Liver (tissue), 9 donors: ENCODE results near the gene PLXNA2. TPM values are rescaled to one million over a fixed set of nuclear protein-coding genes. Genes with fewer than 3 reads are reported as not detected.

Experiments used
- DNase-seq: peaks from one replicate; pipeline ENCODE4 v3.0.0-alpha.2; 2017; ENCODE audit warnings: low spot score
- H3K27ac ChIP-seq, 2 donors: one replicate each; pipeline ENCODE4 v1.7.0; 2013; ENCODE audit warnings: inconsistent platforms in 2 of 2, low read length in 2 of 2, control low read depth in 1 of 2, low read depth in 1 of 2, mild to moderate bottlenecking in 1 of 2
- H3K27me3 ChIP-seq, 4 donors: one replicate each; pipeline versions ENCODE4 v1.6.1 to v1.7.0; 2013; ENCODE audit warnings: low read length in 3 of 4, inconsistent platforms in 1 of 4, mild to moderate bottlenecking in 1 of 4, moderate library complexity in 1 of 4; ENCODE audit not compliant: control insufficient read depth in 4 of 4, insufficient read depth in 4 of 4
- H3K36me3 ChIP-seq, 4 donors: one replicate each; pipeline versions ENCODE4 v1.6.1 to v1.7.0; 2013; ENCODE audit warnings: low read length in 3 of 4, mild to moderate bottlenecking in 3 of 4, low read depth in 1 of 4, moderate library complexity in 1 of 4; ENCODE audit not compliant: control insufficient read depth in 4 of 4, insufficient read depth in 3 of 4
- H3K4me1 ChIP-seq, 4 donors: one replicate each; pipeline versions ENCODE4 v1.6.1 to v1.7.0; 2013; ENCODE audit warnings: low read length in 3 of 4, mild to moderate bottlenecking in 3 of 4, moderate library complexity in 1 of 4; ENCODE audit not compliant: control insufficient read depth in 4 of 4, insufficient read depth in 4 of 4
- H3K4me3 ChIP-seq, 3 donors: one replicate each; pipeline versions ENCODE4 v1.6.1 to v1.7.0; 2013; ENCODE audit warnings: low read length in 3 of 3, control low read depth in 1 of 3, low read depth in 1 of 3, mild to moderate bottlenecking in 1 of 3
- H3K9ac ChIP-seq, 2 donors: one replicate each; pipeline ENCODE4 v1.7.0; 2013; ENCODE audit warnings: low read length in 2 of 2, mild to moderate bottlenecking in 2 of 2, moderate library complexity in 2 of 2, control low read depth in 1 of 2, low read depth in 1 of 2
- H3K9me3 ChIP-seq, 4 donors: one replicate each; pipeline versions ENCODE4 v1.6.1 to v1.7.0; 2013; ENCODE audit warnings: low read length in 3 of 4; ENCODE audit not compliant: control insufficient read depth in 4 of 4
- CTCF ChIP-seq: fragments of 150-350 bp; IDR thresholded peaks from 2 replicates; pipeline ENCODE4 v1.5.1; 2017; ENCODE audit warnings: improper control_type of control experiment, low read depth, low read length; ENCODE audit not compliant: missing input control
- EGR1 ChIP-seq, 2 donors: IDR thresholded peaks; 2 replicates each; pipeline ENCODE4 v1.6.1; 2016 to 2018; ENCODE audit warnings: antibody characterized with exemption in 2 of 2, low read depth in 2 of 2
- FOXA1 ChIP-seq: IDR thresholded peaks from 2 replicates; pipeline ENCODE4 v1.6.1; 2016; ENCODE audit warnings: antibody characterized with exemption
- FOXA2 ChIP-seq: IDR thresholded peaks from 2 replicates; pipeline ENCODE4 v1.6.1; 2016; ENCODE audit warnings: antibody characterized with exemption
- GABPA ChIP-seq, 2 donors: IDR thresholded peaks in 1 of 2; conservative IDR thresholded peaks in 1 of 2; 2 replicates each; pipeline ENCODE4 v1.6.1; 2016; ENCODE audit warnings: antibody characterized with exemption in 2 of 2, mild to moderate bottlenecking in 1 of 2, moderate library complexity in 1 of 2
- HNF4A ChIP-seq, 2 donors: conservative IDR thresholded peaks; 2 replicates each; pipeline ENCODE4 v1.6.1; 2016; ENCODE audit warnings: antibody characterized with exemption in 2 of 2, mild to moderate bottlenecking in 2 of 2
- HNF4G ChIP-seq: IDR thresholded peaks from 2 replicates; pipeline ENCODE4 v1.6.1; 2016; ENCODE audit warnings: antibody characterized with exemption
- JUND ChIP-seq, 2 donors: IDR thresholded peaks; 2 replicates each; pipeline ENCODE4 v1.6.1; 2016; ENCODE audit warnings: antibody characterized with exemption in 2 of 2
- MAX ChIP-seq: IDR thresholded peaks from 2 replicates; pipeline ENCODE4 v1.6.1; 2016; ENCODE audit warnings: antibody characterized with exemption
- NR2F2 ChIP-seq: IDR thresholded peaks from 2 replicates; pipeline ENCODE4 v1.6.1; 2016; ENCODE audit warnings: antibody characterized with exemption
- RAD21 ChIP-seq, 2 donors: IDR thresholded peaks; 2 replicates each; pipeline ENCODE4 v1.6.1; 2016; ENCODE audit warnings: antibody characterized with exemption in 2 of 2, mild to moderate bottlenecking in 2 of 2
- RXRA ChIP-seq, 2 donors: IDR thresholded peaks; 2 replicates each; pipeline ENCODE4 v1.6.1; 2017 to 2018; ENCODE audit warnings: antibody characterized with exemption in 2 of 2, mild to moderate bottlenecking in 1 of 2
- SP1 ChIP-seq: IDR thresholded peaks from 2 replicates; pipeline ENCODE4 v1.6.1; 2018; ENCODE audit warnings: antibody characterized with exemption, mild to moderate bottlenecking
- TAF1 ChIP-seq: conservative IDR thresholded peaks from 2 replicates; pipeline ENCODE4 v1.6.1; 2016; ENCODE audit warnings: antibody characterized with exemption, mild to moderate bottlenecking
- YY1 ChIP-seq: IDR thresholded peaks from 2 replicates; pipeline ENCODE4 v1.6.1; 2016; ENCODE audit warnings: antibody characterized with exemption, mild to moderate bottlenecking
- WGBS: extraction: QIAGEN DNeasy Blood & Tissue Kit; methylation state at CpG from one replicate; pipeline ENCODE4 v1.1.7; 2013; 5-methylcytosine and 5-hydroxymethylcytosine counted together
- polyA plus RNA-seq, 2 donors: library from polyadenylated mRNA; stranded (reverse) in 1 of 2; unstranded in 1 of 2; fragments of 200-250 nt in 1 of 2; fragments of >200 nt in 1 of 2; fragmentation: Nextera tagmentation in 1 of 2; extraction: Ambion mirVana in 1 of 2; gene quantifications; one replicate each; pipeline versions ENCODE4 v1.2.1 to v1.2.3, GENCODE V29; 2013 to 2015
- total RNA-seq, 2 donors: library from RNA; depleted of rRNA; stranded (reverse); fragments of >200 nt; gene quantifications; one replicate each; pipeline ENCODE4 v1.2.3, GENCODE V29; 2014
- TF ChIP-seq, protein P1 (sequence below): IDR thresholded peaks from 2 replicates; pipeline ENCODE4 v1.6.1; 2016; ENCODE audit warnings: antibody characterized with exemption, mild to moderate bottlenecking
- TF ChIP-seq, protein P2 (sequence below): IDR thresholded peaks from 2 replicates; pipeline ENCODE4 v1.6.1; 2016; ENCODE audit warnings: antibody characterized with exemption
- TF ChIP-seq, protein P3 (sequence below): IDR thresholded peaks from 2 replicates; pipeline ENCODE4 v1.6.1; 2016; ENCODE audit warnings: antibody characterized with exemption
- donor health status: healthy.
- donor health status: healthy.
- donor health status: healthy.
- donor health status: healthy.
- donor health status: healthy.

PLXNA2 gene
- total and polyA plus RNA-seq, 4 donors, result 1.8 to 9.2 (median 2.8) TPM

- DNase-seq, result no peak
- H3K9ac ChIP-seq, result no peak overlapping the region
- 59% methylated on average over 13 of the region's 13 CpGs for WGBS
- peaks cover 0 to 3% (median 0%) of the 10 kb centered on the region in 4 donors for H3K36me3 ChIP-seq
- no peaks in the 10 kb centered on the region for H3K27me3 ChIP-seq
- peaks cover 4 to 32% (median 23%) of the 10 kb centered on the region in 4 donors for H3K4me1 ChIP-seq
- no peak overlapping the region for H3K27ac ChIP-seq
- H3K9me3 ChIP-seq, result no peaks in the 10 kb centered on the region
- TF ChIP-seq SP1, result peak; percentile 56
- TF ChIP-seq GABPA (IDR thresholded peaks at IDR 0.05 in 1 of 2, conservative IDR thresholded peaks at IDR 0.05 in 1 of 2), result no peak
- TF ChIP-seq NR2F2, result peak; percentile 26
- TF ChIP-seq, protein P1, sequence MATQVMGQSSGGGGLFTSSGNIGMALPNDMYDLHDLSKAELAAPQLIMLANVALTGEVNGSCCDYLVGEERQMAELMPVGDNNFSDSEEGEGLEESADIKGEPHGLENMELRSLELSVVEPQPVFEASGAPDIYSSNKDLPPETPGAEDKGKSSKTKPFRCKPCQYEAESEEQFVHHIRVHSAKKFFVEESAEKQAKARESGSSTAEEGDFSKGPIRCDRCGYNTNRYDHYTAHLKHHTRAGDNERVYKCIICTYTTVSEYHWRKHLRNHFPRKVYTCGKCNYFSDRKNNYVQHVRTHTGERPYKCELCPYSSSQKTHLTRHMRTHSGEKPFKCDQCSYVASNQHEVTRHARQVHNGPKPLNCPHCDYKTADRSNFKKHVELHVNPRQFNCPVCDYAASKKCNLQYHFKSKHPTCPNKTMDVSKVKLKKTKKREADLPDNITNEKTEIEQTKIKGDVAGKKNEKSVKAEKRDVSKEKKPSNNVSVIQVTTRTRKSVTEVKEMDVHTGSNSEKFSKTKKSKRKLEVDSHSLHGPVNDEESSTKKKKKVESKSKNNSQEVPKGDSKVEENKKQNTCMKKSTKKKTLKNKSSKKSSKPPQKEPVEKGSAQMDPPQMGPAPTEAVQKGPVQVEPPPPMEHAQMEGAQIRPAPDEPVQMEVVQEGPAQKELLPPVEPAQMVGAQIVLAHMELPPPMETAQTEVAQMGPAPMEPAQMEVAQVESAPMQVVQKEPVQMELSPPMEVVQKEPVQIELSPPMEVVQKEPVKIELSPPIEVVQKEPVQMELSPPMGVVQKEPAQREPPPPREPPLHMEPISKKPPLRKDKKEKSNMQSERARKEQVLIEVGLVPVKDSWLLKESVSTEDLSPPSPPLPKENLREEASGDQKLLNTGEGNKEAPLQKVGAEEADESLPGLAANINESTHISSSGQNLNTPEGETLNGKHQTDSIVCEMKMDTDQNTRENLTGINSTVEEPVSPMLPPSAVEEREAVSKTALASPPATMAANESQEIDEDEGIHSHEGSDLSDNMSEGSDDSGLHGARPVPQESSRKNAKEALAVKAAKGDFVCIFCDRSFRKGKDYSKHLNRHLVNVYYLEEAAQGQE, result no peak
- TF ChIP-seq FOXA2, result peak; percentile 93
- TF ChIP-seq EGR1 (IDR thresholded peaks at IDR 0.05; ENCODE audit: low read depth in 2 of 2), result no peak
- TF ChIP-seq HNF4G, result peak; percentile 31
- TF ChIP-seq HNF4A (conservative IDR thresholded peaks at IDR 0.05), result peak; percentile 73 to 79
- peak; percentile 6 to 32 for TF ChIP-seq RAD21 (IDR thresholded peaks at IDR 0.05)
- TF ChIP-seq YY1, result no peak
- peak; percentile 54 to 60 for TF ChIP-seq RXRA (IDR thresholded peaks at IDR 0.05)
- TF ChIP-seq FOXA1, result peak; percentile 91
- TF ChIP-seq TAF1, result no peak
- TF ChIP-seq CTCF, result no peak
- TF ChIP-seq, protein P2, sequence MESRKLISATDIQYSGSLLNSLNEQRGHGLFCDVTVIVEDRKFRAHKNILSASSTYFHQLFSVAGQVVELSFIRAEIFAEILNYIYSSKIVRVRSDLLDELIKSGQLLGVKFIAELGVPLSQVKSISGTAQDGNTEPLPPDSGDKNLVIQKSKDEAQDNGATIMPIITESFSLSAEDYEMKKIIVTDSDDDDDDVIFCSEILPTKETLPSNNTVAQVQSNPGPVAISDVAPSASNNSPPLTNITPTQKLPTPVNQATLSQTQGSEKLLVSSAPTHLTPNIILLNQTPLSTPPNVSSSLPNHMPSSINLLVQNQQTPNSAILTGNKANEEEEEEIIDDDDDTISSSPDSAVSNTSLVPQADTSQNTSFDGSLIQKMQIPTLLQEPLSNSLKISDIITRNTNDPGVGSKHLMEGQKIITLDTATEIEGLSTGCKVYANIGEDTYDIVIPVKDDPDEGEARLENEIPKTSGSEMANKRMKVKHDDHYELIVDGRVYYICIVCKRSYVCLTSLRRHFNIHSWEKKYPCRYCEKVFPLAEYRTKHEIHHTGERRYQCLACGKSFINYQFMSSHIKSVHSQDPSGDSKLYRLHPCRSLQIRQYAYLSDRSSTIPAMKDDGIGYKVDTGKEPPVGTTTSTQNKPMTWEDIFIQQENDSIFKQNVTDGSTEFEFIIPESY, result no peak
- TF ChIP-seq, protein P3, sequence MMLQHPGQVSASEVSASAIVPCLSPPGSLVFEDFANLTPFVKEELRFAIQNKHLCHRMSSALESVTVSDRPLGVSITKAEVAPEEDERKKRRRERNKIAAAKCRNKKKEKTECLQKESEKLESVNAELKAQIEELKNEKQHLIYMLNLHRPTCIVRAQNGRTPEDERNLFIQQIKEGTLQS, result no peak
- peak in 1 of 2 donors; percentile 63 for TF ChIP-seq JUND (IDR thresholded peaks at IDR 0.05)
- no peak for TF ChIP-seq MAX
- H3K4me3 ChIP-seq, result no peak overlapping the region
These were observed 40.9 kb downstream of the PLXNA2 start for GRCh38 chr1:208203127-208203847.
